WTC11 (cell line): ENCODE data around the gene CLEC12A. TPM values are rescaled to one million over a fixed set of nuclear protein-coding genes. Genes with fewer than 3 reads are reported as not detected.

Source experiments
- ATAC-seq: fragments of 200-7000 bp; cut with Tn5 transposase; 2 replicates; pipeline ENCODE4 v1.10.0; 2021; ENCODE audit warnings: mild to moderate bottlenecking, moderate library complexity
- CTCF ChIA-PET: fragments of 300-600 bp; sonication (Branson Sonifier 250); formaldehyde crosslinking; loops from one replicate; lab custom pipeline; 2021; ENCODE audit warnings: antibody characterized with exemption; lab: Charles Lee
- POLR2A ChIA-PET: fragments of 350-600 bp; sonication (Branson Sonifier 250); formaldehyde crosslinking; loops from one replicate; lab custom pipeline; 2021; ENCODE audit warnings: antibody characterized with exemption; lab: Charles Lee
- DNase-seq: peaks from one replicate; pipeline ENCODE4 v3.0.0; 2021; ENCODE audit warnings: low spot score
- H3K27ac Mint-ChIP-seq: 2 replicates; pipeline ENCODE4 v1.8.0; 2021; ENCODE audit warnings: mixed read lengths
- H3K27me3 Mint-ChIP-seq: 2 replicates; pipeline ENCODE4 v1.8.0; 2021; ENCODE audit warnings: low read depth, mild to moderate bottlenecking, moderate library complexity, mixed read lengths
- H3K36me3 Mint-ChIP-seq: 2 replicates; pipeline ENCODE4 v1.8.0; 2021; ENCODE audit warnings: mixed read lengths
- H3K4me1 Mint-ChIP-seq: 2 replicates; pipeline ENCODE4 v1.8.0; 2022; ENCODE audit warnings: mixed read lengths
- H3K4me3 Mint-ChIP-seq: 2 replicates; pipeline ENCODE4 v1.8.0; 2021; ENCODE audit warnings: mild to moderate bottlenecking, moderate library complexity, mixed read lengths
- H3K9me3 Mint-ChIP-seq: 2 replicates; pipeline ENCODE4 v1.8.0; 2021; ENCODE audit warnings: mixed read lengths
- ATF6 ChIP-seq: sonication (generic); formaldehyde crosslinking; IDR thresholded peaks from 2 replicates; pipeline ENCODE4 v1.8.1; 2023; ENCODE audit warnings: mild to moderate bottlenecking, missing genetic modification reagents
- ELF4 ChIP-seq: sonication (generic); formaldehyde crosslinking; IDR thresholded peaks from 2 replicates; pipeline ENCODE4 v1.8.1; 2022; ENCODE audit warnings: low read depth, mild to moderate bottlenecking, moderate library complexity, missing genetic modification reagents
- ESRRA ChIP-seq: sonication (generic); formaldehyde crosslinking; IDR thresholded peaks from 2 replicates; pipeline ENCODE4 v1.8.1; 2022; ENCODE audit warnings: mild to moderate bottlenecking, missing genetic modification reagents, borderline replicate concordance
- FOXK1 ChIP-seq: sonication (generic); formaldehyde crosslinking; IDR thresholded peaks from 2 replicates; pipeline ENCODE4 v1.8.0; 2022; ENCODE audit warnings: mild to moderate bottlenecking, moderate library complexity, missing genetic modification reagents
- HMGXB4 ChIP-seq: sonication (generic); formaldehyde crosslinking; IDR thresholded peaks from 2 replicates; pipeline ENCODE4 v1.8.1; 2023; ENCODE audit warnings: mild to moderate bottlenecking, moderate library complexity, missing genetic modification reagents
- JUN ChIP-seq: sonication (generic); formaldehyde crosslinking; IDR thresholded peaks from 2 replicates; pipeline ENCODE4 v1.8.0; 2023; ENCODE audit warnings: mild to moderate bottlenecking, missing genetic modification reagents
- MLX ChIP-seq: sonication (generic); formaldehyde crosslinking; IDR thresholded peaks from 2 replicates; pipeline ENCODE4 v1.8.1; 2023; ENCODE audit warnings: mild to moderate bottlenecking, missing genetic modification reagents, moderate library complexity
- MXD4 ChIP-seq: fragments of 250-450 bp; sonication (Bioruptor Pico); IDR thresholded peaks from 2 replicates; pipeline ENCODE4 v1.8.0; 2021; ENCODE audit warnings: mild to moderate bottlenecking, moderate library complexity, borderline replicate concordance
- MYBL2 ChIP-seq: sonication (generic); formaldehyde crosslinking; IDR thresholded peaks from 2 replicates; pipeline ENCODE4 v1.8.1; 2023; ENCODE audit warnings: mild to moderate bottlenecking, moderate library complexity, missing genetic modification reagents
- OVOL2 ChIP-seq: fragments of 250-450 bp; sonication (Bioruptor Pico); IDR thresholded peaks from 2 replicates; pipeline ENCODE4 v1.9.0; 2021; ENCODE audit warnings: mild to moderate bottlenecking, borderline replicate concordance
- SOX15 ChIP-seq: fragments of 250-450 bp; sonication (Bioruptor Pico); IDR thresholded peaks from 2 replicates; pipeline ENCODE4 v1.9.0; 2021; ENCODE audit warnings: mild to moderate bottlenecking
- SP1 ChIP-seq: sonication (generic); formaldehyde crosslinking; conservative IDR thresholded peaks from 2 replicates; pipeline ENCODE4 v1.8.1; 2022; ENCODE audit warnings: missing genetic modification reagents
- USF1 ChIP-seq: sonication (generic); formaldehyde crosslinking; IDR thresholded peaks from 2 replicates; pipeline ENCODE4 v1.8.0; 2022; ENCODE audit warnings: mild to moderate bottlenecking, missing genetic modification reagents
- ZBTB21 ChIP-seq: sonication (generic); formaldehyde crosslinking; IDR thresholded peaks from 2 replicates; pipeline ENCODE4 v1.8.1; 2023; ENCODE audit warnings: mild to moderate bottlenecking, missing genetic modification reagents, borderline replicate concordance
- ZNF416 ChIP-seq: fragments of 250-450 bp; sonication (Bioruptor Pico); IDR thresholded peaks from 2 replicates; pipeline ENCODE4 v1.9.0; 2021; ENCODE audit warnings: mild to moderate bottlenecking, inconsistent platforms
- ZNF423 ChIP-seq: fragments of 250-450 bp; sonication (Bioruptor Pico); IDR thresholded peaks from 2 replicates; pipeline ENCODE4 v2.1.2; 2022; ENCODE audit warnings: mild to moderate bottlenecking, moderate library complexity
- ZNF425 ChIP-seq: fragments of 250-450 bp; sonication (Bioruptor Pico); conservative IDR thresholded peaks from 2 replicates; pipeline ENCODE4 v1.9.0; 2021; ENCODE audit warnings: mild to moderate bottlenecking
- total RNA-seq: library from RNA; stranded (reverse); gene quantifications from 3 replicates; pipeline ENCODE4 v1.2.3, GENCODE V29; 2021
- TF ChIP-seq, protein P1 (sequence below): sonication (generic); formaldehyde crosslinking; IDR thresholded peaks from 2 replicates; pipeline ENCODE4 v1.8.0; 2023; ENCODE audit warnings: mild to moderate bottlenecking, missing genetic modification reagents
- TF ChIP-seq, protein P2 (sequence below): sonication (generic); formaldehyde crosslinking; IDR thresholded peaks from 2 replicates; pipeline ENCODE4 v1.8.0; 2023; ENCODE audit warnings: missing genetic modification reagents
- TF ChIP-seq, protein P3 (sequence below): sonication (generic); formaldehyde crosslinking; IDR thresholded peaks from 2 replicates; pipeline ENCODE4 v1.8.1; 2022; ENCODE audit warnings: low read depth, mild to moderate bottlenecking, moderate library complexity, missing genetic modification reagents, borderline replicate concordance

Gene CLEC12A
- total RNA-seq, 1 experiment from 2014 or later = not detected

DNA sequence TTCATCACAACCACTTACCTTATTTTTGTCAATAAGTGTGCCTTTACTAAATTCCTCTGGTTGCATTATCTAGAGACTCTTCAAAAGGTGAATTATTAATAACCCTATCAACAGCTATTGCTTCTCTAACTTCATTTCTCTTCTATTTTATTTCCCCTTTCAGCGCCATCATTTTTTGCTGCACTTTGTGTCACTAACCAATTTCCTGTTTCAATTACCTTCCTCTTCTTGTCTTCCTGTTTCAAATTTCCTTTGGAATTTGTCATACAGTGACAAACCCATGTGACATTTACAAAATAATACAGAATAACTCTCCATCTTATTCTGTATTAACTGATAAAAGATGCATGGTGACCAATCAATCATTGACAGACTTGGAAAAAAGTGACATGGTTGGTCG lies 26.8 kb upstream of the CLEC12A start:
- POLR2A ChIA-PET = no interaction called here
- Mint-ChIP-seq H3K4me3 (no peak overlapping the region), H3K9me3 (peaks cover 12% of the 10 kb centered on the region), H3K27ac (no peak overlapping the region), H3K36me3 (no peaks in the 10 kb centered on the region), H3K27me3 (peaks cover 10% of the 10 kb centered on the region), H3K4me1 (peaks cover 6% of the 10 kb centered on the region)
- CTCF ChIA-PET = no interaction called here
- TF ChIP-seq JUN (CRISPR knock-in tag) (no peak), SP1 (CRISPR knock-in tag) (no peak), MLX (CRISPR knock-in tag) (no peak), MYBL2 (CRISPR knock-in tag) (no peak), ESRRA (CRISPR knock-in tag) (no peak), OVOL2 (no peak), MXD4 (no peak), ZBTB21 (CRISPR knock-in tag) (no peak), ELF4 (CRISPR knock-in tag) (no peak), USF1 (CRISPR knock-in tag) (no peak), ZNF425 (CRISPR knock-in tag) (no peak)
- TF ChIP-seq, protein P1, sequence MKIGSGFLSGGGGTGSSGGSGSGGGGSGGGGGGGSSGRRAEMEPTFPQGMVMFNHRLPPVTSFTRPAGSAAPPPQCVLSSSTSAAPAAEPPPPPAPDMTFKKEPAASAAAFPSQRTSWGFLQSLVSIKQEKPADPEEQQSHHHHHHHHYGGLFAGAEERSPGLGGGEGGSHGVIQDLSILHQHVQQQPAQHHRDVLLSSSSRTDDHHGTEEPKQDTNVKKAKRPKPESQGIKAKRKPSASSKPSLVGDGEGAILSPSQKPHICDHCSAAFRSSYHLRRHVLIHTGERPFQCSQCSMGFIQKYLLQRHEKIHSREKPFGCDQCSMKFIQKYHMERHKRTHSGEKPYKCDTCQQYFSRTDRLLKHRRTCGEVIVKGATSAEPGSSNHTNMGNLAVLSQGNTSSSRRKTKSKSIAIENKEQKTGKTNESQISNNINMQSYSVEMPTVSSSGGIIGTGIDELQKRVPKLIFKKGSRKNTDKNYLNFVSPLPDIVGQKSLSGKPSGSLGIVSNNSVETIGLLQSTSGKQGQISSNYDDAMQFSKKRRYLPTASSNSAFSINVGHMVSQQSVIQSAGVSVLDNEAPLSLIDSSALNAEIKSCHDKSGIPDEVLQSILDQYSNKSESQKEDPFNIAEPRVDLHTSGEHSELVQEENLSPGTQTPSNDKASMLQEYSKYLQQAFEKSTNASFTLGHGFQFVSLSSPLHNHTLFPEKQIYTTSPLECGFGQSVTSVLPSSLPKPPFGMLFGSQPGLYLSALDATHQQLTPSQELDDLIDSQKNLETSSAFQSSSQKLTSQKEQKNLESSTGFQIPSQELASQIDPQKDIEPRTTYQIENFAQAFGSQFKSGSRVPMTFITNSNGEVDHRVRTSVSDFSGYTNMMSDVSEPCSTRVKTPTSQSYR = no peak
- TF ChIP-seq, protein P2, sequence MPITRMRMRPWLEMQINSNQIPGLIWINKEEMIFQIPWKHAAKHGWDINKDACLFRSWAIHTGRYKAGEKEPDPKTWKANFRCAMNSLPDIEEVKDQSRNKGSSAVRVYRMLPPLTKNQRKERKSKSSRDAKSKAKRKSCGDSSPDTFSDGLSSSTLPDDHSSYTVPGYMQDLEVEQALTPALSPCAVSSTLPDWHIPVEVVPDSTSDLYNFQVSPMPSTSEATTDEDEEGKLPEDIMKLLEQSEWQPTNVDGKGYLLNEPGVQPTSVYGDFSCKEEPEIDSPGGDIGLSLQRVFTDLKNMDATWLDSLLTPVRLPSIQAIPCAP = no peak
- ATAC-seq (no peak), DNase-seq (no peak)

DNA sequence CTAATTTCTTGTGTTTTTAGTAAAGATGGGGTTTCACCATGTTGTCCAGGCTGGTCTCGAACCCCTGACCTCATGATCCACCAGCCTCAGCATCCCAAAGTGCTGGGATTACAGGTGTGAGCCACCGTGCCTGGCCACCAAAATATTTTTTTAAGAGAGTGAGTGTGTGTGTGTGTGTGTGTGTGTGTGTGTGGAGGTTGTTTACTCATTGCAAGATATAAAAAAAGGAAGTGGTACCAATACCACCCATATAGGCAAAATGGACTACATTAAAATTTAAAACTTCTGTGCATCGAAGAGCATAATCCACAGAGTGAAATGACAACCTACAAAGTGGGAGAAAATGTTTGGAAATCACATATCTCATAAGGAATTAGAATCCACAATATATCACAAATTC lies 23.5 kb upstream of the CLEC12A start:
- H3K4me3 Mint-ChIP-seq = no peak overlapping the region
- CTCF ChIA-PET = no interaction called here
- peaks cover 4% of the 10 kb centered on the region for H3K4me1 Mint-ChIP-seq
- TF ChIP-seq SOX15 (CRISPR knock-in tag) = no peak
- TF ChIP-seq, protein P3, sequence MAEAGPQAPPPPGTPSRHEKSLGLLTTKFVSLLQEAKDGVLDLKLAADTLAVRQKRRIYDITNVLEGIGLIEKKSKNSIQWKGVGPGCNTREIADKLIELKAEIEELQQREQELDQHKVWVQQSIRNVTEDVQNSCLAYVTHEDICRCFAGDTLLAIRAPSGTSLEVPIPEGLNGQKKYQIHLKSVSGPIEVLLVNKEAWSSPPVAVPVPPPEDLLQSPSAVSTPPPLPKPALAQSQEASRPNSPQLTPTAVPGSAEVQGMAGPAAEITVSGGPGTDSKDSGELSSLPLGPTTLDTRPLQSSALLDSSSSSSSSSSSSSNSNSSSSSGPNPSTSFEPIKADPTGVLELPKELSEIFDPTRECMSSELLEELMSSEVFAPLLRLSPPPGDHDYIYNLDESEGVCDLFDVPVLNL (CRISPR knock-in tag) = no peak
- TF ChIP-seq ATF6 (CRISPR knock-in tag) = no peak
- TF ChIP-seq ZNF416 = no peak
- TF ChIP-seq ZNF423 (CRISPR knock-in tag) = no peak
- no peak for TF ChIP-seq FOXK1 (CRISPR knock-in tag)
- TF ChIP-seq HMGXB4 (CRISPR knock-in tag) = no peak

More for the DNA sequence above, 23.5 kb upstream of the CLEC12A start:
- H3K36me3 Mint-ChIP-seq = peaks cover 10% of the 10 kb centered on the region
- POLR2A ChIA-PET = no interaction called here
- H3K9me3 Mint-ChIP-seq = peaks cover 22% of the 10 kb centered on the region
- H3K27me3 Mint-ChIP-seq = peaks cover 16% of the 10 kb centered on the region
- DNase-seq (no peak), ATAC-seq (no peak)
- H3K27ac Mint-ChIP-seq = no peak overlapping the region
